Ascending aorta (tissue), 2 donors: ENCODE measurements around the gene SLIT3. TPM values are rescaled to one million over a fixed set of nuclear protein-coding genes. Genes with fewer than 3 reads are reported as not detected.

Experiments used
- DNase-seq, 2 donors: peaks; one replicate each; pipeline ENCODE4 v3.0.0-alpha.2; 2019; ENCODE audit warnings: low spot score in 2 of 2
- H3K27ac ChIP-seq, 2 donors: fragments of 200-600 bp; sonication (generic); one replicate each; pipeline ENCODE4 v1.5.1; 2016 to 2017; ENCODE audit warnings: mild to moderate bottlenecking in 1 of 2
- H3K27me3 ChIP-seq: fragments of 200-600 bp; sonication (generic); one replicate; pipeline ENCODE4 v1.5.1; 2017
- H3K36me3 ChIP-seq, 2 donors: fragments of 200-600 bp; sonication (generic); one replicate each; pipeline ENCODE4 v1.5.1; 2016
- H3K4me1 ChIP-seq, 2 donors: fragments of 200-600 bp; sonication (generic); one replicate each; pipeline ENCODE4 v1.5.1; 2016 to 2017; ENCODE audit warnings: mild to moderate bottlenecking in 1 of 2
- H3K4me3 ChIP-seq, 2 donors: fragments of 200-600 bp; sonication (generic); one replicate each; pipeline ENCODE4 v1.5.1; 2016 to 2017; ENCODE audit warnings: mild to moderate bottlenecking in 1 of 2
- H3K9me3 ChIP-seq, 2 donors: fragments of 200-600 bp; sonication (generic); one replicate each; pipeline ENCODE4 v1.5.1; 2016
- CTCF ChIP-seq, 3 experiments: fragments of 200-600 bp in 2 of 3; fragments of 450-650 bp in 1 of 3; sonication (generic) in 2 of 3; IDR thresholded peaks; one replicate each; pipeline ENCODE4 v1.5.1; 2016 to 2019; ENCODE audit warnings: antibody characterized with exemption in 3 of 3, mild to moderate bottlenecking in 1 of 3, moderate library complexity in 1 of 3
- intact Hi-C: fragments of 100-400 bp; cut with DNase I; formaldehyde crosslinking; loops from one replicate; pipeline ENCODE4 v1.15.1; 2023
- total RNA-seq: library from RNA; depleted of rRNA; stranded (reverse); fragments of >200 nt; gene quantifications from one replicate; pipeline ENCODE4 v1.1.0, GENCODE V29; 2016

The SLIT3 gene
- total RNA-seq, 1 donor from 2014 or later = 128 TPM

GRCh38 chr5:168939887-168940544, 360.9 kb downstream of the SLIT3 start:
- no peaks in the 10 kb centered on the region for H3K36me3 ChIP-seq
- TF ChIP-seq CTCF (IDR thresholded peaks at IDR 0.05) = no peak
- H3K9me3 ChIP-seq = no peaks in the 10 kb centered on the region
- H3K27me3 ChIP-seq = no peaks in the 10 kb centered on the region
- H3K4me1 ChIP-seq = no peaks in the 10 kb centered on the region
- H3K27ac ChIP-seq = no peak overlapping the region
- H3K4me3 ChIP-seq = no peak overlapping the region
- intact Hi-C loops = no loop called here
- no peak for DNase-seq

- Histone ChIP-seq H3K36me3 (no peaks in the 10 kb centered on the region), H3K4me1 (no peaks in the 10 kb centered on the region), H3K9me3 (no peaks in the 10 kb centered on the region), H3K27me3 (no peaks in the 10 kb centered on the region), H3K4me3 (no peak overlapping the region), H3K27ac (no peak overlapping the region)
- peak in 1 of 2 donors; percentile 38 for DNase-seq
- no peak for TF ChIP-seq CTCF (IDR thresholded peaks at IDR 0.05)
- intact Hi-C loops = no loop called here
These were observed 361.7 kb downstream of the SLIT3 start for GRCh38 chr5:168939156-168939800.

- no peak for DNase-seq
- Histone ChIP-seq H3K27ac (no peak overlapping the region), H3K4me3 (no peak overlapping the region), H3K4me1 (no peaks in the 10 kb centered on the region), H3K9me3 (no peaks in the 10 kb centered on the region), H3K27me3 (no peaks in the 10 kb centered on the region), H3K36me3 (no peaks in the 10 kb centered on the region)
- TF ChIP-seq CTCF (IDR thresholded peaks at IDR 0.05) = no peak
- intact Hi-C loops = no loop called here
These were observed 364.4 kb downstream of the SLIT3 start for GRCh38 chr5:168936511-168936910.

- H3K27me3 ChIP-seq = no peaks in the 10 kb centered on the region
- H3K4me1 ChIP-seq = no peaks in the 10 kb centered on the region
These were observed 365.8 kb downstream of the SLIT3 start for GRCh38 chr5:168935183-168935582.

GRCh38 chr5:168934169-168934568, 366.8 kb downstream of the SLIT3 start:
- H3K4me1 ChIP-seq = no peaks in the 10 kb centered on the region
- no peaks in the 10 kb centered on the region for H3K9me3 ChIP-seq
- intact Hi-C loops = no loop called here
- no peak overlapping the region for H3K4me3 ChIP-seq
- TF ChIP-seq CTCF (IDR thresholded peaks at IDR 0.05) = no peak
- DNase-seq = no peak
- no peaks in the 10 kb centered on the region for H3K27me3 ChIP-seq
- H3K36me3 ChIP-seq = no peaks in the 10 kb centered on the region
- no peak overlapping the region for H3K27ac ChIP-seq

More at GRCh38 chr5:168935183-168935582, 365.8 kb downstream of the SLIT3 start:
- Histone ChIP-seq H3K36me3 (no peaks in the 10 kb centered on the region), H3K9me3 (no peaks in the 10 kb centered on the region), H3K4me3 (no peak overlapping the region), H3K27ac (no peak overlapping the region)
- intact Hi-C loops = no loop called here
- TF ChIP-seq CTCF (IDR thresholded peaks at IDR 0.05) = no peak
- DNase-seq = no peak
